Hepatocyte (in vitro differentiated cells): ENCODE results near the gene SFMBT2. TPM values are rescaled to one million over a fixed set of nuclear protein-coding genes. Genes with fewer than 3 reads are reported as not detected.

Experiments used
- DNase-seq: peaks from one replicate; pipeline ENCODE4 v3.0.0-alpha.2; 2016; ENCODE audit warnings: low spot score
- H2AFZ ChIP-seq: fragments of 200-600 bp; sonication (generic); 2 replicates; pipeline ENCODE4 v1.6.0; 2016; ENCODE audit warnings: antibody characterized with exemption, mild to moderate bottlenecking
- H3K27ac ChIP-seq: fragments of 200-600 bp; sonication (generic); 2 replicates; pipeline ENCODE4 v1.5.1; 2016; ENCODE audit warnings: mild to moderate bottlenecking
- H3K27me3 ChIP-seq: fragments of 200-600 bp; sonication (generic); 2 replicates; pipeline ENCODE4 v1.6.1; 2016
- H3K36me3 ChIP-seq: fragments of 200-600 bp; sonication (generic); replicated peaks from 2 replicates; pipeline ENCODE4 v1.5.1; 2016; ENCODE audit warnings: low read depth; ENCODE audit not compliant: insufficient read depth
- H3K4me1 ChIP-seq: fragments of 200-600 bp; sonication (generic); 2 replicates; pipeline ENCODE4 v1.5.1; 2016; ENCODE audit warnings: mild to moderate bottlenecking, moderate library complexity; ENCODE audit not compliant: insufficient read depth
- H3K4me2 ChIP-seq: fragments of 200-600 bp; sonication (generic); 2 replicates; pipeline ENCODE4 v1.6.0; 2016
- H3K4me3 ChIP-seq: fragments of 200-600 bp; sonication (generic); 2 replicates; pipeline ENCODE4 v1.5.1; 2016; ENCODE audit warnings: mild to moderate bottlenecking
- H3K79me2 ChIP-seq: fragments of 200-600 bp; sonication (generic); 2 replicates; pipeline ENCODE4 v1.6.0; 2017; ENCODE audit warnings: mild to moderate bottlenecking
- H3K9me2 ChIP-seq: fragments of 200-600 bp; sonication (generic); replicated peaks from 2 replicates; pipeline ENCODE4 v1.6.0; 2017; ENCODE audit warnings: mild to moderate bottlenecking; ENCODE audit not compliant: insufficient read depth
- H3K9me3 ChIP-seq: fragments of 200-600 bp; sonication (generic); 2 replicates; pipeline ENCODE4 v1.5.1; 2016; ENCODE audit warnings: low read depth, mild to moderate bottlenecking
- H4K20me1 ChIP-seq: fragments of 200-600 bp; sonication (generic); 2 replicates; pipeline ENCODE4 v1.6.0; 2016; ENCODE audit warnings: mild to moderate bottlenecking; ENCODE audit not compliant: insufficient read depth, poor library complexity, severe bottlenecking
- CTCF ChIP-seq: fragments of 200-600 bp; sonication (generic); IDR thresholded peaks from 2 replicates; pipeline ENCODE4 v1.5.1; 2016; ENCODE audit warnings: antibody characterized with exemption, mild to moderate bottlenecking; ENCODE audit not compliant: poor library complexity
- EZH2 ChIP-seq: fragments of 200-600 bp; sonication (generic); IDR thresholded peaks from 2 replicates; pipeline ENCODE4 v1.6.1; 2016; ENCODE audit warnings: antibody characterized with exemption, mild to moderate bottlenecking, borderline replicate concordance
- EZH2phosphoT487 ChIP-seq: fragments of 200-600 bp; sonication (generic); IDR thresholded peaks from one replicate; pipeline ENCODE4 v1.6.1; 2018; ENCODE audit warnings: antibody characterized with exemption, mild to moderate bottlenecking, low read depth, moderate library complexity; ENCODE audit not compliant: unreplicated experiment, severe bottlenecking
- WGBS: methylation state at CpG from one replicate; pipeline ENCODE4 v1.1.6; 2016; ENCODE audit warnings: low lambda C conversion rate; ENCODE audit errors: missing lambda C conversion rate; 5-methylcytosine and 5-hydroxymethylcytosine counted together
- polyA plus RNA-seq: library from polyadenylated mRNA; unstranded; fragments of >200 nt; fragmentation: Nextera tagmentation; extraction: Ambion mirVana; gene quantifications from 2 replicates; pipeline ENCODE4 v1.2.1, GENCODE V29; 2016
- total RNA-seq: library from RNA; depleted of rRNA; stranded (reverse); fragments of >200 nt; gene quantifications from 2 replicates; pipeline ENCODE4 v1.2.3, GENCODE V29; 2014

The SFMBT2 gene
- total and polyA plus RNA-seq, 2 experiments from 2014 or later: 1.1 to 3.8 TPM

GRCh38 chr10:7438196-7438986 is 27.6 kb upstream of the SFMBT2 start:
- H3K4me2 ChIP-seq: peak overlapping the region; percentile 39
- no peaks in the 10 kb centered on the region for H3K9me2 ChIP-seq
- H3K4me3 ChIP-seq: no peak overlapping the region
- peaks cover 9% of the 10 kb centered on the region for H3K27me3 ChIP-seq
- peak; percentile 83 for TF ChIP-seq EZH2phosphoT487
- no peak for TF ChIP-seq CTCF
- no peak for TF ChIP-seq EZH2
- H3K27ac ChIP-seq: no peak overlapping the region
- H3K4me1 ChIP-seq: no peaks in the 10 kb centered on the region
- H3K9me3 ChIP-seq: no peaks in the 10 kb centered on the region
- H4K20me1 ChIP-seq: no peaks in the 10 kb centered on the region
- WGBS: 51% methylated on average over 19 of the region's 19 CpGs
- H3K79me2 ChIP-seq: no peaks in the 10 kb centered on the region
- H3K36me3 ChIP-seq: no peaks in the 10 kb centered on the region
- peak; percentile 11 for DNase-seq
- H2AFZ ChIP-seq: no peak overlapping the region

- Histone ChIP-seq H3K27ac (no peak overlapping the region), H3K27me3 (peaks cover 6% of the 10 kb centered on the region), H3K9me3 (no peaks in the 10 kb centered on the region), H4K20me1 (no peaks in the 10 kb centered on the region), H3K4me1 (no peaks in the 10 kb centered on the region), H3K4me2 (no peak overlapping the region), H3K79me2 (no peaks in the 10 kb centered on the region), H3K9me2 (no peaks in the 10 kb centered on the region), H3K4me3 (no peak overlapping the region), H2AFZ (no peak overlapping the region), H3K36me3 (no peaks in the 10 kb centered on the region)
- 89% methylated on average over 3 of the region's 3 CpGs for WGBS
- no peak for DNase-seq
- TF ChIP-seq EZH2phosphoT487: no peak
- TF ChIP-seq CTCF: no peak
- no peak for TF ChIP-seq EZH2
Measured at GRCh38 chr10:7436490-7437100, 25.8 kb upstream of the SFMBT2 start.

GRCh38 chr10:7435674-7436073 is 24.8 kb upstream of the SFMBT2 start:
- Histone ChIP-seq H3K4me3 (no peak overlapping the region), H3K9me3 (no peaks in the 10 kb centered on the region), H3K36me3 (no peaks in the 10 kb centered on the region), H3K9me2 (no peaks in the 10 kb centered on the region), H4K20me1 (no peaks in the 10 kb centered on the region), H3K79me2 (no peaks in the 10 kb centered on the region), H3K27me3 (no peaks in the 10 kb centered on the region), H3K4me1 (no peaks in the 10 kb centered on the region), H3K27ac (no peak overlapping the region), H2AFZ (no peak overlapping the region), H3K4me2 (no peak overlapping the region)
- TF ChIP-seq CTCF (no peak), EZH2 (no peak), EZH2phosphoT487 (no peak)
- 74% methylated on average over 2 of the region's 2 CpGs for WGBS
- DNase-seq: no peak
